HFF-Myc (cell line): ENCODE measurements around the gene GUCY1A1.

Experiments used
- DNase-seq: peaks from one replicate; pipeline ENCODE4 v3.0.0-alpha.2; 2011; ENCODE audit warnings: low read depth; ENCODE audit errors: extremely low read depth
- H3K4me3 ChIP-seq: replicated peaks from 2 replicates; pipeline ENCODE4 v1.5.1; 2011; ENCODE audit warnings: low read depth, mild to moderate bottlenecking, control low read depth, low read length
- CTCF ChIP-seq: IDR thresholded peaks from 2 replicates; pipeline ENCODE4 v1.5.1; 2012; ENCODE audit warnings: mild to moderate bottlenecking, low read depth, low read length, control low read depth; ENCODE audit errors: missing control alignments

The GUCY1A1 gene

GRCh38 chr4:155774033-155774432 lies 107.4 kb downstream of the GUCY1A1 start:
- DNase-seq, result no peak
- H3K4me3 ChIP-seq, result no peak overlapping the region
- TF ChIP-seq CTCF, result no peak

GRCh38 chr4:155777971-155778735 lies 111.5 kb downstream of the GUCY1A1 start:
- no peak for DNase-seq
- H3K4me3 ChIP-seq, result no peak overlapping the region
- no peak for TF ChIP-seq CTCF

- no peak for TF ChIP-seq CTCF
- DNase-seq, result no peak
- no peak overlapping the region for H3K4me3 ChIP-seq
These were observed 114.1 kb downstream of the GUCY1A1 start for GRCh38 chr4:155780775-155781174.

GRCh38 chr4:155781249-155781831 lies 114.7 kb downstream of the GUCY1A1 start:
- no peak for TF ChIP-seq CTCF
- no peak for DNase-seq

More at GRCh38 chr4:155781249-155781831, 114.7 kb downstream of the GUCY1A1 start:
- H3K4me3 ChIP-seq, result no peak overlapping the region
